Kidney (tissue), 14 donors: ENCODE measurements around the gene GID4. TPM values are rescaled to one million over a fixed set of nuclear protein-coding genes. Genes with fewer than 3 reads are reported as not detected.

Source experiments
- DNase-seq, 5 donors: peaks; one replicate each; pipeline ENCODE4 v3.0.0-alpha.2; 2013 to 2020
- FAIRE-seq: peaks from 2 replicates; lab custom pipeline; 2012; peaks lifted over from hg19 to GRCh38; lab: Jason Lieb, UNC
- H3K27ac ChIP-seq, 2 donors: one replicate each; pipeline ENCODE4 v1.7.0; 2013; ENCODE audit warnings: low read depth in 2 of 2, low read length in 2 of 2, inconsistent platforms in 1 of 2
- H3K27me3 ChIP-seq: one replicate; pipeline ENCODE4 v1.7.1; 2013; ENCODE audit warnings: low read length, inconsistent platforms; ENCODE audit not compliant: control insufficient read depth, insufficient read depth
- H3K36me3 ChIP-seq, 3 donors: one replicate each; pipeline versions ENCODE4 v1.7.0 to v1.7.1; 2013; ENCODE audit warnings: low read length in 3 of 3, control low read depth in 1 of 3, inconsistent platforms in 1 of 3; ENCODE audit not compliant: insufficient read depth in 3 of 3, control insufficient read depth in 2 of 3
- H3K4me1 ChIP-seq, 3 donors: one replicate each; pipeline versions ENCODE4 v1.7.0 to v1.7.1; 2013; ENCODE audit warnings: low read length in 3 of 3, inconsistent platforms in 1 of 3, low read depth in 1 of 3; ENCODE audit not compliant: control insufficient read depth in 2 of 3, insufficient read depth in 2 of 3
- H3K4me3 ChIP-seq, 3 donors: one replicate each; pipeline versions ENCODE4 v1.7.0 to v1.8.1; 2013; ENCODE audit warnings: low read length in 3 of 3, control low read depth in 1 of 3, inconsistent platforms in 1 of 3
- H3K9ac ChIP-seq, 3 donors: one replicate each; pipeline versions ENCODE4 v1.7.0 to v1.7.1; 2013; ENCODE audit warnings: low read length in 3 of 3, control low read depth in 1 of 3, inconsistent platforms in 1 of 3
- H3K9me3 ChIP-seq, 3 donors: one replicate each; pipeline versions ENCODE4 v1.7.0 to v1.7.1; 2013; ENCODE audit warnings: low read length in 3 of 3, control low read depth in 1 of 3, inconsistent platforms in 1 of 3; ENCODE audit not compliant: control insufficient read depth in 2 of 3, insufficient read depth in 1 of 3
- CTCF ChIP-seq: IDR thresholded peaks from 3 replicates; pipeline ENCODE4 v1.5.1; 2012; ENCODE audit warnings: mild to moderate bottlenecking, moderate library complexity, borderline replicate concordance; ENCODE audit not compliant: insufficient read depth; ENCODE audit errors: extremely low read depth
- intact Hi-C: fragments of 100-400 bp; cut with DNase I; formaldehyde crosslinking; loops from one replicate; pipeline ENCODE4 v1.11.1; 2022
- polyA plus RNA-seq: library from polyadenylated mRNA; stranded (reverse); fragments of 350-450 nt; fragmentation: Illumina TruSeq; extraction: RNeasy Lipid Tissue Mini Kit (QIAGEN cat#74804); gene quantifications from one replicate; pipeline ENCODE4 v1.2.3, GENCODE V29; 2014; ENCODE audit warnings: low read depth, low replicate concordance; ENCODE audit not compliant: insufficient read depth
- total RNA-seq: library from RNA; stranded (reverse); fragmentation: NEBNext Ultra II Directional; extraction: Animal tissue kit (Norgen Biotek cat#: 25700); gene quantifications from one replicate; pipeline ENCODE4 v1.2.1, GENCODE V29; 2021
- donor health status: control.
- donor health status: control.
- donor health status: control.
- donor health status: control.
- donor health status: control.
- donor health status: DM: yes; HTN: yes; CAD: no.
- donor health status: Normal renal cell carcinoma (clear cell type).

The GID4 gene
- total and polyA plus RNA-seq, 2 donors from 2014 or later: 3.4 to 8.7 TPM

GRCh38 chr17:18059283-18059682, 20.1 kb downstream of the GID4 start:
- Histone ChIP-seq H3K9ac (no peak overlapping the region), H3K9me3 (no peaks in the 10 kb centered on the region), H3K4me1 (no peaks in the 10 kb centered on the region), H3K36me3 (peaks cover 0 to 36% (median 26%) of the 10 kb centered on the region in 3 donors), H3K4me3 (no peak overlapping the region), H3K27me3 (no peaks in the 10 kb centered on the region), H3K27ac (no peak overlapping the region)
- intact Hi-C loops: no loop called here
- FAIRE-seq (no peak), DNase-seq (no peak)
- TF ChIP-seq CTCF: no peak

GRCh38 chr17:18064053-18064452, 24.8 kb downstream of the GID4 start:
- Histone ChIP-seq H3K9me3 (no peaks in the 10 kb centered on the region), H3K9ac (no peak overlapping the region), H3K36me3 (peaks cover 4 to 16% (median 16%) of the 10 kb centered on the region in 3 donors), H3K4me3 (no peak overlapping the region), H3K27me3 (no peaks in the 10 kb centered on the region), H3K4me1 (no peaks in the 10 kb centered on the region), H3K27ac (no peak overlapping the region)
- FAIRE-seq (no peak), DNase-seq (no peak)
- no peak for TF ChIP-seq CTCF
- intact Hi-C loops: no loop called here

GRCh38 chr17:18065546-18065945, 26.3 kb downstream of the GID4 start:
- H3K4me1 ChIP-seq: no peaks in the 10 kb centered on the region
- intact Hi-C loops: no loop called here

More at GRCh38 chr17:18065546-18065945, 26.3 kb downstream of the GID4 start:
- no peak for TF ChIP-seq CTCF
- Histone ChIP-seq H3K27ac (no peak overlapping the region), H3K4me3 (no peak overlapping the region), H3K9ac (no peak overlapping the region), H3K36me3 (peaks cover 4 to 16% (median 12%) of the 10 kb centered on the region in 3 donors), H3K9me3 (no peaks in the 10 kb centered on the region), H3K27me3 (no peaks in the 10 kb centered on the region)
- DNase-seq: no peak
- FAIRE-seq: no peak
